Measurements from ENCODE around the gene BBS1. TPM values are rescaled to one million over a fixed set of nuclear protein-coding genes. Genes with fewer than 3 reads are reported as not detected.

The BBS1 gene
- polyA plus RNA-seq, 1 of the 3 experiments (the other 2 are of a cell fraction): 24.8 TPM

- no peak for TF ChIP-seq MEF2A (IDR thresholded peaks at IDR 0.05; ENCODE audit: borderline replicate concordance, low read depth)
- TF ChIP-seq FOSL2 (IDR thresholded peaks at IDR 0.05; ENCODE audit: borderline replicate concordance, low read depth): no peak
- TF ChIP-seq RCOR1 (IDR thresholded peaks at IDR 0.05; ENCODE audit: low read length): no peak
- peak; percentile 99 for TF ChIP-seq PBX3 (IDR thresholded peaks at IDR 0.05)
- peak; percentile 91 for TF ChIP-seq MXI1 (IDR thresholded peaks at IDR 0.05; ENCODE audit: low read depth, low read length)
- peak; percentile 55 for TF ChIP-seq GABPA (IDR thresholded peaks at IDR 0.05; ENCODE audit: low read depth)
- TF ChIP-seq SMC3 (IDR thresholded peaks at IDR 0.05; ENCODE audit: low read depth, low read length): no peak
- TF ChIP-seq ZBTB33 (IDR thresholded peaks at IDR 0.05; ENCODE audit: borderline replicate concordance, low read depth): peak; percentile 45; the same call in 1 of the 2 replicates
These were observed 35.4 kb downstream of the BBS1 start, which contains the start of gene ZDHHC24 (continued) for GRCh38 chr11:66545701-66546367.

GRCh38 chr11:66546368-66546965 lies 36.0 kb downstream of the BBS1 start, which contains the start of gene ACTN3:
TSS of gene ACTN3 (plus strand) at chr11:66546903. CDS start at chr11:66546938, 35 bp downstream.
- Histone ChIP-seq H4K20me1 (ENCODE audit: insufficient read depth) (no peaks in the 10 kb centered on the region), H3K36me3 (replicated peaks in 1 of 2; ENCODE audit: control insufficient read depth in 1 of 2, insufficient read depth in 2 of 2, low read length in 1 of 2) (peaks cover 0 to 7% of the 10 kb centered on the region in 2 experiments), H3K9me2 (no peaks in the 10 kb centered on the region), H3K4me1 (ENCODE audit: control insufficient read depth in 1 of 2, insufficient read depth in 2 of 2, low read depth in 1 of 2, low read length in 1 of 2) (peaks cover 0 to 10% of the 10 kb centered on the region in 2 experiments; a peak in 1 of 4 replicates), H3K9me3 (no peaks in the 10 kb centered on the region), H3K4me3 (ENCODE audit: low read depth in 2 of 2, low read length in 1 of 2) (peak within 1 kb of the TSS; percentile 84 to 88), H3K9ac (peak within 1 kb of the TSS; percentile 86), H3K79me2 (ENCODE audit: insufficient read depth) (peaks cover 7% of the 10 kb centered on the region), H3K4me2 (peak within 1 kb of the TSS; percentile 89), H3F3A (replicated peaks; ENCODE audit: insufficient read depth) (peaks cover 4% of the 10 kb centered on the region), H2AFZ (ENCODE audit: low read depth) (peak within 1 kb of the TSS; percentile 98), H3K27me3 (ENCODE audit: insufficient read depth) (no peaks in the 10 kb centered on the region), H3K27ac (ENCODE audit: low read depth in 2 of 2, low read length in 1 of 2) (peak within 1 kb of the TSS; percentile 39 to 64; a peak in 3 of 4 replicates)
- TF ChIP-seq ZBTB33 (IDR thresholded peaks at IDR 0.05; ENCODE audit: borderline replicate concordance, low read depth) (no peak), USF1 (IDR thresholded peaks at IDR 0.05; ENCODE audit: borderline replicate concordance, low read depth) (no peak), GATA2 (CRISPR knock-in tag; IDR thresholded peaks at IDR 0.05) (no peak), RCOR1 (IDR thresholded peaks at IDR 0.05; ENCODE audit: low read length) (peak; percentile 70)
- TF ChIP-seq, protein P1, sequence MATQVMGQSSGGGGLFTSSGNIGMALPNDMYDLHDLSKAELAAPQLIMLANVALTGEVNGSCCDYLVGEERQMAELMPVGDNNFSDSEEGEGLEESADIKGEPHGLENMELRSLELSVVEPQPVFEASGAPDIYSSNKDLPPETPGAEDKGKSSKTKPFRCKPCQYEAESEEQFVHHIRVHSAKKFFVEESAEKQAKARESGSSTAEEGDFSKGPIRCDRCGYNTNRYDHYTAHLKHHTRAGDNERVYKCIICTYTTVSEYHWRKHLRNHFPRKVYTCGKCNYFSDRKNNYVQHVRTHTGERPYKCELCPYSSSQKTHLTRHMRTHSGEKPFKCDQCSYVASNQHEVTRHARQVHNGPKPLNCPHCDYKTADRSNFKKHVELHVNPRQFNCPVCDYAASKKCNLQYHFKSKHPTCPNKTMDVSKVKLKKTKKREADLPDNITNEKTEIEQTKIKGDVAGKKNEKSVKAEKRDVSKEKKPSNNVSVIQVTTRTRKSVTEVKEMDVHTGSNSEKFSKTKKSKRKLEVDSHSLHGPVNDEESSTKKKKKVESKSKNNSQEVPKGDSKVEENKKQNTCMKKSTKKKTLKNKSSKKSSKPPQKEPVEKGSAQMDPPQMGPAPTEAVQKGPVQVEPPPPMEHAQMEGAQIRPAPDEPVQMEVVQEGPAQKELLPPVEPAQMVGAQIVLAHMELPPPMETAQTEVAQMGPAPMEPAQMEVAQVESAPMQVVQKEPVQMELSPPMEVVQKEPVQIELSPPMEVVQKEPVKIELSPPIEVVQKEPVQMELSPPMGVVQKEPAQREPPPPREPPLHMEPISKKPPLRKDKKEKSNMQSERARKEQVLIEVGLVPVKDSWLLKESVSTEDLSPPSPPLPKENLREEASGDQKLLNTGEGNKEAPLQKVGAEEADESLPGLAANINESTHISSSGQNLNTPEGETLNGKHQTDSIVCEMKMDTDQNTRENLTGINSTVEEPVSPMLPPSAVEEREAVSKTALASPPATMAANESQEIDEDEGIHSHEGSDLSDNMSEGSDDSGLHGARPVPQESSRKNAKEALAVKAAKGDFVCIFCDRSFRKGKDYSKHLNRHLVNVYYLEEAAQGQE (IDR thresholded peaks at IDR 0.05; ENCODE audit: low read depth, low read length): peak; percentile 22; the same call in 1 of the 2 replicates
- WGBS (ENCODE audit: low lambda C conversion rate): 0% methylated on average over 7 of the region's 37 CpGs
- ChIA-PET CTCF (interaction anchor here (1.0 to 2.8 kb wide), 5 partner anchors 9 to 1230 kb away, joined by 3 to 20 read pairs (median 4); partner anchors contain the start of gene RBM4B), POLR2A (interaction anchor here (0.7 to 1.8 kb wide), 6 partner anchors 13 to 132 kb away, joined by 3 to 9 read pairs (median 4); partner anchors contain the start of genes BBS1 and CTSF)
- peak; percentile 48 for DNase-seq

Data from SK-N-SH (cell line).